ENCODE data around the gene COL2A1.

DNA sequence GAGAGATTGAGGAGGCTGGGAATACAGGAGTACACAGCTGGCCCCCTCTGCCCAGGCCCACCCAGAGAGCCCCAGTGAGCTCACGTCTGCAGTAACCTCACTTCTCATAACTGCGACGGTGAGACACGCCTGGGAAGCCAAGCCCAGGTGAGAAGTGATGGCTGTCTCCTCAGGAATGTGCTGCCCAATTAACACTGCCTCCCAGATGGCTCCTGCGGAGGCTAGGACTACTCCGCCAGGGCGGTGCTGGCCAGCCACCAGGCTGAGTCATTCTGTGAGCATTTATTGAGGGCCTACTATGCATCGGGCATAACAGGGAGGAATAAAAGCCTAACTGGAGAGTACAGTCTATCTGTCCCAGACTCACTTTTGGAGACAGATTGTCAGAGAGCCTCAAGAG is 50.2 kb downstream of the COL2A1 start:
- TF ChIP-seq, protein P1, sequence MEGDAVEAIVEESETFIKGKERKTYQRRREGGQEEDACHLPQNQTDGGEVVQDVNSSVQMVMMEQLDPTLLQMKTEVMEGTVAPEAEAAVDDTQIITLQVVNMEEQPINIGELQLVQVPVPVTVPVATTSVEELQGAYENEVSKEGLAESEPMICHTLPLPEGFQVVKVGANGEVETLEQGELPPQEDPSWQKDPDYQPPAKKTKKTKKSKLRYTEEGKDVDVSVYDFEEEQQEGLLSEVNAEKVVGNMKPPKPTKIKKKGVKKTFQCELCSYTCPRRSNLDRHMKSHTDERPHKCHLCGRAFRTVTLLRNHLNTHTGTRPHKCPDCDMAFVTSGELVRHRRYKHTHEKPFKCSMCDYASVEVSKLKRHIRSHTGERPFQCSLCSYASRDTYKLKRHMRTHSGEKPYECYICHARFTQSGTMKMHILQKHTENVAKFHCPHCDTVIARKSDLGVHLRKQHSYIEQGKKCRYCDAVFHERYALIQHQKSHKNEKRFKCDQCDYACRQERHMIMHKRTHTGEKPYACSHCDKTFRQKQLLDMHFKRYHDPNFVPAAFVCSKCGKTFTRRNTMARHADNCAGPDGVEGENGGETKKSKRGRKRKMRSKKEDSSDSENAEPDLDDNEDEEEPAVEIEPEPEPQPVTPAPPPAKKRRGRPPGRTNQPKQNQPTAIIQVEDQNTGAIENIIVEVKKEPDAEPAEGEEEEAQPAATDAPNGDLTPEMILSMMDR (tag by site-specific recombination; IDR thresholded peaks at IDR 0.05) = no peak
- TF ChIP-seq ZNF24 (tag by site-specific recombination; IDR thresholded peaks at IDR 0.05) (no peak), SALL2 (tag by site-specific recombination; IDR thresholded peaks at IDR 0.05; ENCODE audit: borderline replicate concordance) (no peak), ZBTB20 (tag by site-specific recombination; IDR thresholded peaks at IDR 0.05) (no peak), ZNF670 (tag by site-specific recombination; IDR thresholded peaks at IDR 0.05; ENCODE audit: low read depth) (no peak), KLF9 (tag by site-specific recombination; IDR thresholded peaks at IDR 0.05; ENCODE audit: low read depth) (no peak), ZNF146 (tag by site-specific recombination; IDR thresholded peaks at IDR 0.05) (no peak)

Data from HEK293 (cell line).